Lung (tissue), 12 donors: ENCODE measurements around the gene FAM168A. TPM values are rescaled to one million over a fixed set of nuclear protein-coding genes. Genes with fewer than 3 reads are reported as not detected.

Experiments used
- ATAC-seq: fragments of 200-7000 bp; cut with Tn5 transposase; one replicate; pipeline ENCODE4 v1.9.1; 2020; ENCODE audit warnings: moderate number of reproducible peaks; ENCODE audit not compliant: insufficient read depth, low FRiP score
- DNase-seq, 3 donors: peaks; one replicate each; pipeline ENCODE4 v3.0.0-alpha.2; 2013 to 2017
- H3K27ac ChIP-seq, 2 donors: one replicate each; pipeline ENCODE4 v1.5.1; 2013; ENCODE audit warnings: mild to moderate bottlenecking in 2 of 2, moderate library complexity in 2 of 2, control low read depth in 1 of 2, inconsistent platforms in 1 of 2, low read depth in 1 of 2, low read length in 1 of 2
- H3K27me3 ChIP-seq, 3 donors: one replicate each; pipeline ENCODE4 v1.5.1; 2013; ENCODE audit warnings: low read length in 2 of 3; ENCODE audit not compliant: control insufficient read depth in 3 of 3, insufficient read depth in 3 of 3
- H3K36me3 ChIP-seq, 4 donors: one replicate each; pipeline ENCODE4 v1.5.1; 2013; ENCODE audit warnings: low read length in 4 of 4, mild to moderate bottlenecking in 1 of 4, moderate library complexity in 1 of 4; ENCODE audit not compliant: control insufficient read depth in 4 of 4, insufficient read depth in 4 of 4
- H3K4me1 ChIP-seq, 5 donors: one replicate each; pipeline ENCODE4 v1.5.1; 2013; ENCODE audit warnings: low read length in 5 of 5, mild to moderate bottlenecking in 2 of 5, moderate library complexity in 1 of 5; ENCODE audit not compliant: control insufficient read depth in 5 of 5, insufficient read depth in 5 of 5
- H3K4me3 ChIP-seq: one replicate; pipeline ENCODE4 v1.5.1; 2013; ENCODE audit warnings: mild to moderate bottlenecking, control low read depth, moderate library complexity
- H3K9ac ChIP-seq, 2 donors: one replicate each; pipeline ENCODE4 v1.5.1; 2013; ENCODE audit warnings: low read length in 2 of 2, control low read depth in 1 of 2; ENCODE audit not compliant: insufficient read depth in 1 of 2
- H3K9me3 ChIP-seq, 4 donors: one replicate each; pipeline ENCODE4 v1.5.1; 2013; ENCODE audit warnings: low read length in 3 of 4, mild to moderate bottlenecking in 1 of 4, moderate library complexity in 1 of 4; ENCODE audit not compliant: control insufficient read depth in 4 of 4, insufficient read depth in 3 of 4
- WGBS, 2 donors: extraction: QIAGEN DNeasy Blood & Tissue Kit; methylation state at CpG; one replicate each; pipeline ENCODE4 v1.1.7; 2013; 5-methylcytosine and 5-hydroxymethylcytosine counted together
- polyA plus RNA-seq, 2 donors: library from polyadenylated mRNA; stranded (reverse); fragments of 200-250 nt; gene quantifications; one replicate each; pipeline ENCODE4 v1.2.1, GENCODE V29; 2013
- total RNA-seq, 2 donors: library from RNA; depleted of rRNA in 1 of 2; stranded (reverse); fragments of >200 nt in 1 of 2; gene quantifications; one replicate each; pipeline ENCODE4 v1.2.1, GENCODE V29; 2014 to 2021
- TF ChIP-seq, protein P1 (sequence below): IDR thresholded peaks from 2 replicates; pipeline ENCODE4 v1.5.1; 2012; ENCODE audit warnings: mild to moderate bottlenecking; ENCODE audit errors: control extremely low read depth, extremely low read depth
- donor health status: control.
- donor health status: control.
- donor health status: Bipolar disorder and iron deficiency.
- donor health status: healthy.
- donor health status: DM: yes; HTN: yes; CAD: no.

Gene FAM168A
- total and polyA plus RNA-seq, 4 donors = 6.7 to 25.5 (median 17.1) TPM

DNA sequence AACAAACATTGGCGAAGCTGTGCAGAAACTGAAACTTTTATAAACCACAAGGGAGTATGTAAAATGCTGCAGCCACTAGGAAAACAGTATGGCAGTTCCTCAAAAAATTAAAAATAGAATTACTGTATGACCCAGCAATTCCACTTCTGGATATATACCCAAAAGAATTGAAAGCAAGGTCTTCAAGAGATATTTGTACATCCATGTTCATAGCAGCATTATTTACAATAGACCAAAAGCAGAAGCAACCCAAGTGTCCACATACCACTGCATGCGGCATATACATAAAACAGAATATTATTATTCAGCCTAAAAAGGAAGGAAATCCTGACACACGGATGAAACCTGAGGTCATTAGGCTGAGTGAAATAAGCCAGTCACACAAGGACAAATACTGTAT is 135.9 kb downstream of the FAM168A start:
- Histone ChIP-seq H3K36me3 (no peaks in the 10 kb centered on the region), H3K9me3 (no peaks in the 10 kb centered on the region), H3K9ac (no peak overlapping the region), H3K4me3 (no peak overlapping the region), H3K27me3 (no peaks in the 10 kb centered on the region), H3K27ac (no peak overlapping the region), H3K4me1 (peaks cover 0 to 28% (median 0%) of the 10 kb centered on the region in 5 donors)
- TF ChIP-seq, protein P1, sequence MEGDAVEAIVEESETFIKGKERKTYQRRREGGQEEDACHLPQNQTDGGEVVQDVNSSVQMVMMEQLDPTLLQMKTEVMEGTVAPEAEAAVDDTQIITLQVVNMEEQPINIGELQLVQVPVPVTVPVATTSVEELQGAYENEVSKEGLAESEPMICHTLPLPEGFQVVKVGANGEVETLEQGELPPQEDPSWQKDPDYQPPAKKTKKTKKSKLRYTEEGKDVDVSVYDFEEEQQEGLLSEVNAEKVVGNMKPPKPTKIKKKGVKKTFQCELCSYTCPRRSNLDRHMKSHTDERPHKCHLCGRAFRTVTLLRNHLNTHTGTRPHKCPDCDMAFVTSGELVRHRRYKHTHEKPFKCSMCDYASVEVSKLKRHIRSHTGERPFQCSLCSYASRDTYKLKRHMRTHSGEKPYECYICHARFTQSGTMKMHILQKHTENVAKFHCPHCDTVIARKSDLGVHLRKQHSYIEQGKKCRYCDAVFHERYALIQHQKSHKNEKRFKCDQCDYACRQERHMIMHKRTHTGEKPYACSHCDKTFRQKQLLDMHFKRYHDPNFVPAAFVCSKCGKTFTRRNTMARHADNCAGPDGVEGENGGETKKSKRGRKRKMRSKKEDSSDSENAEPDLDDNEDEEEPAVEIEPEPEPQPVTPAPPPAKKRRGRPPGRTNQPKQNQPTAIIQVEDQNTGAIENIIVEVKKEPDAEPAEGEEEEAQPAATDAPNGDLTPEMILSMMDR = no peak
- DNase-seq = peak in 1 of 3 donors; percentile 13
- WGBS, 2 donors = 35 to 53% methylated on average over 3 of the region's 3 CpGs
- no peak for ATAC-seq

DNA sequence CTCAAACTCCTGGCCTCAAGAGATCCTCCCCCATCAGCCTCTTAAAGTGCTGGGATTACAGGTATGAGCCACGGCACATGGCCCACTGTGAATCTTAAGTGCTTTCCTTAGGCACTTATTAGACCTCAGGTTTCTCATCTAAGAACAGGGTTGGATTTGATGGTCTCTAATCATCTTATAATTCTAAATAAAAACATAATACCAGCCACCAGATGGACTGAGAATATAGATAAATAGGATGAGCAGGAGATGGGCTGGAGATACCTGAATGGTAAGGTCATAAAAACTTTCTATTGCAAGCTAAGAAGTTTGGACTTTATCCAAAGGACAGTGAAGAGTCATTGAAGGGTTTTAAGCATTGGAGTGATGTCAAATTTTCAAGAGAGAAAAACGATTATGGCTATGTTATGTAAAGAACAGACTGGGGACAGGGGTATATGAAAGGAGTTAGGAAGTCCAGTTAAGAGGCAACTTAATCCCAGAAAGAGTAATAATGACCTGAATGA is 136.5 kb downstream of the FAM168A start:
- no peak for DNase-seq
- ATAC-seq = no peak
- no peak overlapping the region for H3K4me3 ChIP-seq
- no peaks in the 10 kb centered on the region for H3K9me3 ChIP-seq
- no peak overlapping the region for H3K27ac ChIP-seq
- TF ChIP-seq, protein P1 = no peak
- no peaks in the 10 kb centered on the region for H3K36me3 ChIP-seq
- H3K4me1 ChIP-seq = peaks cover 0 to 28% (median 0%) of the 10 kb centered on the region in 5 donors
- no peaks in the 10 kb centered on the region for H3K27me3 ChIP-seq
- H3K9ac ChIP-seq = no peak overlapping the region
- WGBS, 2 donors = 44 to 47% methylated on average over 2 of the region's 2 CpGs

DNA sequence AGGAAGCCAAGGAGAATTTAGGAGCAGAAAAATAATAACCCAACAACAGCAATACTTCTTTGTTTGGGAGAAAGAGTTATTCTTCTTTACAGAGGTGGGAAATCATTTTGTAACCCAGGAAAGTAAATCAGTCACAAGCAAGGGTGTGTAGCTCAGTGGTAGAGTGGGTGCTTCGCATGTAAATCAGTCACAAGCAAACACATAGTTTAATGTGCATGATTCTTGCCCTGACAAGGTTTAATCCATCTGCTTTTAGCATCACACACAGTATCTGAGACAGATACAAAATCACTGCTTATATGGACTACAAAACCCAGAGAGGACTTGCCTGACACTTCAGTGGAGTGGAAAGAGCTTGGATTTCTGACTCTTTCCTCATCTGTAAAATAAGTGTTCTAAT is 139.7 kb downstream of the FAM168A start:
- Histone ChIP-seq H3K36me3 (no peaks in the 10 kb centered on the region), H3K9me3 (no peaks in the 10 kb centered on the region), H3K4me1 (peaks cover 0 to 12% (median 0%) of the 10 kb centered on the region in 5 donors), H3K27me3 (no peaks in the 10 kb centered on the region), H3K4me3 (no peak overlapping the region), H3K9ac (no peak overlapping the region), H3K27ac (no peak overlapping the region)
- ATAC-seq (no peak), DNase-seq (no peak)
- WGBS, 2 donors = 47 to 89% methylated on average over 1 of the region's 1 CpG
- TF ChIP-seq, protein P1 = no peak

DNA sequence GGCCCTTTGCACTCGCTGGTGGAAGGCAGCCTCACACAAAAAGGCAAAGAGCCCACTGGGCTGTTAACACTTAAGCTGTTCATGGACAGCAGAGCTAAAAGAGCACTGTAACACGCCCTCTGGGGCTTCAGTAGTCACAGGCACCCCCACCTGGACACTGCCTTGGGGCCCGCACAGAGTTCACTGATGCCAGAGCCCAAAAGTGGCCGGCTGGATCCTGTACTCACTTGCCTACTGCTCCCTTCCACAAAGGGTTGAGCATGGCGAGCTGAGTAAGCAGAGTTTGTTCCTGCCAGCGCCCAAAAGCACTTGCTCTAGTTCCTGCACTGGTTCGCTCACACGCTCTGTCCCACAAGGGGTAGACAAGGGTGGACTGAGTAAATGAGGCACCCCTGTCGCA is 142.9 kb downstream of the FAM168A start:
- WGBS, 2 donors = 96 to 97% methylated on average over 9 of the region's 9 CpGs
- H3K27me3 ChIP-seq = no peaks in the 10 kb centered on the region
- no peak overlapping the region for H3K9ac ChIP-seq
- TF ChIP-seq, protein P1 = no peak
- DNase-seq (no peak), ATAC-seq (no peak)
- no peak overlapping the region for H3K4me3 ChIP-seq
- no peak overlapping the region for H3K27ac ChIP-seq
- H3K9me3 ChIP-seq = peaks cover 0 to 5% (median 1%) of the 10 kb centered on the region in 4 donors
- H3K36me3 ChIP-seq = peaks cover 0 to 4% (median 0%) of the 10 kb centered on the region in 4 donors
- H3K4me1 ChIP-seq = peaks cover 0 to 10% (median 0%) of the 10 kb centered on the region in 5 donors
